ENCODE results near the gene CLEC2B. TPM values are rescaled to one million over a fixed set of nuclear protein-coding genes. Genes with fewer than 3 reads are reported as not detected.

The CLEC2B gene
- total RNA-seq, 1 donor from 2014 or later: not detected

DNA sequence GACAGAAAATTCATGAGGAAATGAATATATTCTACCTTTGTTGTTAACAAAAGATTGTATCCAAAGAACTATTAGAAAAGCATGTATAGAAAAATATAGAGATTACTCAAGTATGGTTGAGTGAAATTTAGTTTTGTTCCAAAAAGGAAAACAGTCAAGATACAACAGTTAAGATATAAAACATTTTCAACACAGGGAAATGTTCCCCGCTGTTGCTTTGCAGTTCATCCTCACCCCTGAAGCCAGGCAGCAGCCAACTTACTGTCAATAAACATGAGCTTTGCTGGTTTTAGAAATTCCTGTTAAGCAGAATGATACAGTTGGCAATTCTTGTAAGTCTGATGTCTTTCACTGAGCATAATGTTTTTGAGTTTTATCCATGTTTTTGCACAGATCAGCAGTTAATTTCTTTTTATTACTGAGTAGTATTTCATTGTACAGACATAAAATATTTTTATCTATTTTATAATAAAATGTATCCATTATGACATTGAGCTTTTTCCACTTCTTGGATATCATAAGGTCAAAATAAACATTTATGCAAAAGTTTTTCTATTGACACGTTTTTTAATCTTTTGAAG, 1.2 kb upstream of the CLEC2B start:
- TF ChIP-seq CTCF (IDR thresholded peaks at IDR 0.05; ENCODE audit: partially characterized antibody, unreplicated experiment): no peak
- H3K4me3 Mint-ChIP-seq (ENCODE audit: unreplicated experiment): no peak overlapping the region
- no peak overlapping the region for H3K27ac Mint-ChIP-seq (ENCODE audit: unreplicated experiment)
- H3K36me3 Mint-ChIP-seq (ENCODE audit: unreplicated experiment): no peaks in the 10 kb centered on the region
- H3K4me1 Mint-ChIP-seq (ENCODE audit: low read depth, unreplicated experiment): no peaks in the 10 kb centered on the region
- no peaks in the 10 kb centered on the region for H3K27me3 Mint-ChIP-seq (ENCODE audit: unreplicated experiment)
- no peak for DNase-seq
- peaks cover 3% of the 10 kb centered on the region for H3K9me3 Mint-ChIP-seq (ENCODE audit: unreplicated experiment)

GRCh38 chr12:9868951-9869306, 225 bp downstream of the CLEC2B start:
- H3K36me3 Mint-ChIP-seq (ENCODE audit: unreplicated experiment): no peaks in the 10 kb centered on the region
- no peak overlapping the region for H3K4me3 Mint-ChIP-seq (ENCODE audit: unreplicated experiment)
- H3K27me3 Mint-ChIP-seq (ENCODE audit: unreplicated experiment): no peaks in the 10 kb centered on the region
- no peak overlapping the region for H3K27ac Mint-ChIP-seq (ENCODE audit: unreplicated experiment)
- DNase-seq: no peak
- no peaks in the 10 kb centered on the region for H3K9me3 Mint-ChIP-seq (ENCODE audit: unreplicated experiment)
- no peak for TF ChIP-seq CTCF (IDR thresholded peaks at IDR 0.05; ENCODE audit: partially characterized antibody, unreplicated experiment)
- no peaks in the 10 kb centered on the region for H3K4me1 Mint-ChIP-seq (ENCODE audit: low read depth, unreplicated experiment)

GRCh38 chr12:9868311-9868801, 798 bp downstream of the CLEC2B start:
- Mint-ChIP-seq H3K27ac (ENCODE audit: unreplicated experiment) (no peak overlapping the region), H3K27me3 (ENCODE audit: unreplicated experiment) (no peaks in the 10 kb centered on the region), H3K4me1 (ENCODE audit: low read depth, unreplicated experiment) (no peaks in the 10 kb centered on the region), H3K9me3 (ENCODE audit: unreplicated experiment) (peaks cover 2% of the 10 kb centered on the region), H3K36me3 (ENCODE audit: unreplicated experiment) (no peaks in the 10 kb centered on the region), H3K4me3 (ENCODE audit: unreplicated experiment) (no peak overlapping the region)
- DNase-seq: no peak
- TF ChIP-seq CTCF (IDR thresholded peaks at IDR 0.05; ENCODE audit: partially characterized antibody, unreplicated experiment): no peak

GRCh38 chr12:9867531-9867930, 1.6 kb downstream of the CLEC2B start:
- no peak for TF ChIP-seq CTCF (IDR thresholded peaks at IDR 0.05; ENCODE audit: partially characterized antibody, unreplicated experiment)
- no peaks in the 10 kb centered on the region for H3K36me3 Mint-ChIP-seq (ENCODE audit: unreplicated experiment)

DNA sequence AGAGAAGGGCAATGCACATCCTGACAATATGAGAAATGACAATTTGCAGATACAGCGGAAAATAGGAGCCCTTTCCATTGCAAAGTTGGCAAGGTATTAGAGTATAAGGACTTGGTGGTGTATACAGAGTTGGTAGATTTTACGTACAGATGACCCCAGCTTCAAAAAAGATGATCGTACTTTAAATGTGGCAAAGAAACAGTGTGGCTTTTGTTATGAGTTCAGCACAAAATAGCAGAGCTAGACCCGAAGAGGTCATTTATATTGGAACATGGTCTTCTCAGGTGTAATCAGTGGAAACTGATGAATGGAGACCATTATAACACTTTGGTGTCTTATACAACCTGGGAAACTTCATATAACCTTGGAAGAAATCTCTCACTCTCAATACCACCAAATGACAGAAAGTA, 2.3 kb downstream of the CLEC2B start:
- H3K36me3 Mint-ChIP-seq (ENCODE audit: unreplicated experiment): no peaks in the 10 kb centered on the region
- no peaks in the 10 kb centered on the region for H3K4me1 Mint-ChIP-seq (ENCODE audit: low read depth, unreplicated experiment)
- H3K4me3 Mint-ChIP-seq (ENCODE audit: unreplicated experiment): no peak overlapping the region
- H3K27me3 Mint-ChIP-seq (ENCODE audit: unreplicated experiment): no peaks in the 10 kb centered on the region
- peaks cover 2% of the 10 kb centered on the region for H3K9me3 Mint-ChIP-seq (ENCODE audit: unreplicated experiment)
- no peak for TF ChIP-seq CTCF (IDR thresholded peaks at IDR 0.05; ENCODE audit: partially characterized antibody, unreplicated experiment)
- no peak for DNase-seq
- H3K27ac Mint-ChIP-seq (ENCODE audit: unreplicated experiment): no peak overlapping the region

More at GRCh38 chr12:9867531-9867930, 1.6 kb downstream of the CLEC2B start:
- H3K27ac Mint-ChIP-seq (ENCODE audit: unreplicated experiment): no peak overlapping the region
- no peaks in the 10 kb centered on the region for H3K27me3 Mint-ChIP-seq (ENCODE audit: unreplicated experiment)
- H3K4me3 Mint-ChIP-seq (ENCODE audit: unreplicated experiment): no peak overlapping the region
- DNase-seq: no peak
- H3K4me1 Mint-ChIP-seq (ENCODE audit: low read depth, unreplicated experiment): no peaks in the 10 kb centered on the region
- H3K9me3 Mint-ChIP-seq (ENCODE audit: unreplicated experiment): peaks cover 2% of the 10 kb centered on the region

Data from glutamatergic neuron (in vitro differentiated cells).